B cell (primary cell): ENCODE measurements around the gene CRIM1. TPM values are rescaled to one million over a fixed set of nuclear protein-coding genes. Genes with fewer than 3 reads are reported as not detected.

Experiments used
- ATAC-seq: fragments of 200-7000 bp; cut with Tn5 transposase; one replicate; pipeline ENCODE4 v1.10.0; 2021; ENCODE audit warnings: low read depth, mild to moderate bottlenecking, moderate number of reproducible peaks, moderate library complexity
- CTCF ChIA-PET: fragments of 350-600 bp; sonication (Branson Sonifier 250); formaldehyde crosslinking; loops from one replicate; lab custom pipeline; 2021; ENCODE audit warnings: antibody characterized with exemption, inconsistent platforms; lab: Charles Lee
- POLR2A ChIA-PET: fragments of 350-600 bp; sonication (Branson Sonifier 250); formaldehyde crosslinking; loops from one replicate; lab custom pipeline; 2021; ENCODE audit warnings: antibody characterized with exemption; lab: Charles Lee
- DNase-seq: peaks from one replicate; pipeline ENCODE4 v3.0.0; 2013
- H2AFZ ChIP-seq: 2 replicates; pipeline ENCODE4 v1.6.1; 2012; ENCODE audit warnings: mild to moderate bottlenecking, low read depth, low read length; ENCODE audit not compliant: insufficient read depth, poor library complexity, severe bottlenecking
- H3K27ac ChIP-seq, 2 donors: 1 replicate in 1 of 2; 2 replicates in 1 of 2; pipeline ENCODE4 v1.5.1; 2012 to 2013; ENCODE audit warnings: low read length in 2 of 2, mild to moderate bottlenecking in 2 of 2, moderate library complexity in 1 of 2
- H3K27me3 ChIP-seq, 4 experiments: fragments of 200-600 bp in 1 of 4; sonication (generic) in 1 of 4; replicated peaks in 1 of 4; 1 replicate in 2 of 4; 2 replicates in 2 of 4; pipeline versions ENCODE4 v1.6.1 to v1.7.0; 2013 to 2016; ENCODE audit warnings: low read length in 3 of 4, mild to moderate bottlenecking in 2 of 4, mixed read lengths in 1 of 4, moderate library complexity in 1 of 4; ENCODE audit not compliant: insufficient read depth in 4 of 4, control insufficient read depth in 3 of 4; ENCODE audit errors: control extremely low read depth in 1 of 4
- H3K36me3 ChIP-seq, 2 experiments: replicated peaks in 1 of 2; 1 replicate in 1 of 2; 2 replicates in 1 of 2; pipeline versions ENCODE4 v1.6.1 to v1.7.1; 2013; ENCODE audit warnings: low read length in 1 of 2; ENCODE audit not compliant: insufficient read depth in 2 of 2, control insufficient read depth in 1 of 2; ENCODE audit errors: control extremely low read depth in 1 of 2, extremely low read depth in 1 of 2
- H3K4me1 ChIP-seq, 2 donors: fragments of 200-600 bp in 1 of 2; sonication (generic) in 1 of 2; 1 replicate in 1 of 2; 2 replicates in 1 of 2; pipeline versions ENCODE4 v1.5.1 to v1.6.1; 2013 to 2017; ENCODE audit warnings: low read length in 2 of 2; ENCODE audit not compliant: control insufficient read depth in 2 of 2, insufficient read depth in 2 of 2
- H3K4me2 ChIP-seq: replicated peaks from 2 replicates; pipeline ENCODE3; 2012; ENCODE audit warnings: mild to moderate bottlenecking, low read depth, low read length; ENCODE audit not compliant: poor library complexity, severe bottlenecking
- H3K4me3 ChIP-seq, 5 experiments: fragments of 200-600 bp in 1 of 5; sonication (generic) in 1 of 5; 1 replicate in 3 of 5; 2 replicates in 2 of 5; pipeline versions ENCODE4 v1.5.1 to v1.7.0; 2011 to 2016; ENCODE audit warnings: low read length in 4 of 5, mild to moderate bottlenecking in 4 of 5, low read depth in 2 of 5, control low read depth in 1 of 5, moderate library complexity in 1 of 5; ENCODE audit not compliant: insufficient read depth in 1 of 5; ENCODE audit errors: control extremely low read depth in 1 of 5, extremely low read depth in 1 of 5
- H3K79me2 ChIP-seq: fragments of 200-600 bp; sonication (generic); one replicate; pipeline ENCODE4 v1.6.0; 2016; ENCODE audit warnings: low read length; ENCODE audit not compliant: control insufficient read depth, insufficient read depth
- H3K9ac ChIP-seq: fragments of 200-600 bp; sonication (generic); 2 replicates; pipeline ENCODE4 v1.6.1; 2017; ENCODE audit warnings: mild to moderate bottlenecking, low read length, moderate library complexity
- H3K9me3 ChIP-seq, 3 donors: one replicate each; pipeline versions ENCODE4 v1.6.1 to v1.7.1; 2013; ENCODE audit warnings: low read length in 2 of 3; ENCODE audit not compliant: control insufficient read depth in 2 of 3, insufficient read depth in 1 of 3; ENCODE audit errors: control extremely low read depth in 1 of 3
- H4K20me1 ChIP-seq: 2 replicates; pipeline ENCODE4 v1.6.0; 2012; ENCODE audit warnings: mild to moderate bottlenecking, low read length; ENCODE audit not compliant: insufficient read depth, control insufficient read depth, poor library complexity, severe bottlenecking
- H3K27ac Mint-ChIP-seq: one replicate; pipeline ENCODE4 v1.8.0; 2021; ENCODE audit warnings: mixed read lengths
- H3K27me3 Mint-ChIP-seq: one replicate; pipeline ENCODE4 v1.8.0; 2021; ENCODE audit warnings: mixed read lengths
- H3K4me1 Mint-ChIP-seq: one replicate; pipeline ENCODE4 v1.8.0; 2021; ENCODE audit warnings: mixed read lengths
- H3K4me3 Mint-ChIP-seq: one replicate; pipeline ENCODE4 v1.8.0; 2021; ENCODE audit warnings: mixed read lengths
- H3K9me3 Mint-ChIP-seq: one replicate; pipeline ENCODE4 v1.8.0; 2022; ENCODE audit warnings: mixed read lengths; ENCODE audit not compliant: insufficient read depth
- EZH2 ChIP-seq: IDR thresholded peaks from 2 replicates; pipeline ENCODE4 v1.6.1; 2012; ENCODE audit warnings: borderline replicate concordance, low read depth, mild to moderate bottlenecking, moderate library complexity, low read length; ENCODE audit not compliant: insufficient read depth, poor library complexity, severe bottlenecking
- WGBS: methylation state at CpG from one replicate; pipeline ENCODE4 v1.1.5; 2013; ENCODE audit warnings: missing lambda C conversion rate; ENCODE audit not compliant: insufficient coverage; 5-methylcytosine and 5-hydroxymethylcytosine counted together
- intact Hi-C: fragments of 100-400 bp; cut with micrococcal nuclease; formaldehyde crosslinking; loops from one replicate; pipeline ENCODE4 v1.10.0; 2022
- polyA plus RNA-seq: library from polyadenylated mRNA; depleted of rRNA; stranded (reverse); fragments of >200 nt; gene quantifications from 2 replicates; pipeline ENCODE4 v1.2.3, GENCODE V29; 2012
- total RNA-seq, 2 donors: library from RNA; stranded (reverse); fragments of 120-200 nt in 1 of 2; gene quantifications; 1 replicate in 1 of 2; 2 replicates in 1 of 2; pipeline versions ENCODE4 v1.2.3 to v1.2.4, GENCODE V29; 2013 to 2022
- TF ChIP-seq, protein P1 (sequence below): fragments of 200-600 bp; IDR thresholded peaks from one replicate; pipeline ENCODE4 v1.8.0; 2022; ENCODE audit warnings: antibody characterized with exemption, mild to moderate bottlenecking

The CRIM1 gene
- total and polyA plus RNA-seq, 2 donors (not counting 1 experiment from before 2014, with no cell fraction given): 1.3 to 5.0 TPM

- Mint-ChIP-seq H3K9me3 (no peaks in the 10 kb centered on the region), H3K27me3 (peaks cover 53% of the 10 kb centered on the region), H3K27ac (peak overlapping the region; percentile 23), H3K4me1 (peaks cover 35% of the 10 kb centered on the region), H3K4me3 (peak overlapping the region; percentile 90)
- Histone ChIP-seq H3K9ac (peak overlapping the region; percentile 61), H4K20me1 (no peaks in the 10 kb centered on the region), H3K4me2 (peak overlapping the region; percentile 91), H3K4me3 (peak overlapping the region; percentile 41 to 68 (median 50)), H2AFZ (peak overlapping the region; percentile 73), H3K27me3 (peaks cover 0 to 21% (median 5%) of the 10 kb centered on the region in 4 experiments), H3K27ac (no peak overlapping the region), H3K9me3 (peaks cover 0 to 4% (median 0%) of the 10 kb centered on the region in 3 donors), H3K36me3 (no peaks in the 10 kb centered on the region), H3K79me2 (peaks cover 16% of the 10 kb centered on the region), H3K4me1 (peaks cover 33 to 44% of the 10 kb centered on the region in 2 donors)
- DNase-seq (peak; percentile 67), ATAC-seq (no peak)
- intact Hi-C loops: no loop called here
- POLR2A ChIA-PET: no interaction called here
- CTCF ChIA-PET: no interaction called here
- WGBS: 2% methylated on average over 37 of the region's 53 CpGs
- TF ChIP-seq, protein P1, sequence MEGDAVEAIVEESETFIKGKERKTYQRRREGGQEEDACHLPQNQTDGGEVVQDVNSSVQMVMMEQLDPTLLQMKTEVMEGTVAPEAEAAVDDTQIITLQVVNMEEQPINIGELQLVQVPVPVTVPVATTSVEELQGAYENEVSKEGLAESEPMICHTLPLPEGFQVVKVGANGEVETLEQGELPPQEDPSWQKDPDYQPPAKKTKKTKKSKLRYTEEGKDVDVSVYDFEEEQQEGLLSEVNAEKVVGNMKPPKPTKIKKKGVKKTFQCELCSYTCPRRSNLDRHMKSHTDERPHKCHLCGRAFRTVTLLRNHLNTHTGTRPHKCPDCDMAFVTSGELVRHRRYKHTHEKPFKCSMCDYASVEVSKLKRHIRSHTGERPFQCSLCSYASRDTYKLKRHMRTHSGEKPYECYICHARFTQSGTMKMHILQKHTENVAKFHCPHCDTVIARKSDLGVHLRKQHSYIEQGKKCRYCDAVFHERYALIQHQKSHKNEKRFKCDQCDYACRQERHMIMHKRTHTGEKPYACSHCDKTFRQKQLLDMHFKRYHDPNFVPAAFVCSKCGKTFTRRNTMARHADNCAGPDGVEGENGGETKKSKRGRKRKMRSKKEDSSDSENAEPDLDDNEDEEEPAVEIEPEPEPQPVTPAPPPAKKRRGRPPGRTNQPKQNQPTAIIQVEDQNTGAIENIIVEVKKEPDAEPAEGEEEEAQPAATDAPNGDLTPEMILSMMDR: no peak
- TF ChIP-seq EZH2: no peak
These were observed 1.6 kb downstream of the CRIM1 start for GRCh38 chr2:36356990-36357846.
